Activated CD4-positive, alpha-beta memory T cell treated with anti-CD3 and anti-CD28 coated beads, Interleukin-2, amount 10 ng/mL, durations not matched to agents 7 days and 5 days (primary cell): ENCODE results near the gene VIPAS39. TPM values are rescaled to one million over a fixed set of nuclear protein-coding genes. Genes with fewer than 3 reads are reported as not detected.
A peak's percentile ranks its signal among the peaks of the same experiment; 100 is the strongest.

ENCODE experiments used
- CTCF ChIA-PET: fragments of 350-600 bp; sonication (Branson Sonifier 250); formaldehyde crosslinking; loops from one replicate; lab custom pipeline; 2021; ENCODE audit warnings: antibody characterized with exemption, inconsistent platforms; lab: Charles Lee
- POLR2A ChIA-PET: fragments of 350-600 bp; sonication (Branson Sonifier 250); formaldehyde crosslinking; loops from one replicate; lab custom pipeline; 2021; ENCODE audit warnings: antibody characterized with exemption; lab: Charles Lee
- DNase-seq: peaks from one replicate; pipeline ENCODE4 v3.0.0-alpha.2; 2020
- H3K27ac Mint-ChIP-seq: one replicate; pipeline ENCODE4 v1.8.0; 2021; ENCODE audit warnings: mild to moderate bottlenecking, mixed read lengths
- H3K27me3 Mint-ChIP-seq: one replicate; pipeline ENCODE4 v1.8.0; 2021; ENCODE audit warnings: mixed read lengths
- H3K36me3 Mint-ChIP-seq: one replicate; pipeline ENCODE4 v1.8.0; 2021; ENCODE audit warnings: low read depth, mixed read lengths
- H3K4me1 Mint-ChIP-seq: one replicate; pipeline ENCODE4 v1.8.0; 2021; ENCODE audit warnings: mixed read lengths
- H3K4me3 Mint-ChIP-seq: one replicate; pipeline ENCODE4 v1.8.0; 2021; ENCODE audit warnings: mild to moderate bottlenecking, mixed read lengths
- H3K9me3 Mint-ChIP-seq: one replicate; pipeline ENCODE4 v1.8.0; 2021; ENCODE audit warnings: mixed read lengths
- total RNA-seq, 2 experiments: library from RNA; stranded (reverse); gene quantifications; one replicate each; pipeline ENCODE4 v1.2.3, GENCODE V29; 2021

Gene VIPAS39
- total RNA-seq, 2 experiments from 2014 or later: 20.3 to 20.6 TPM

GRCh38 chr14:77485256-77485655, 27.9 kb upstream of the VIPAS39 start:
- no peaks in the 10 kb centered on the region for H3K9me3 Mint-ChIP-seq
- no peaks in the 10 kb centered on the region for H3K4me1 Mint-ChIP-seq
- ChIA-PET CTCF (no interaction called here), POLR2A (no interaction called here)
- DNase-seq: no peak
- no peaks in the 10 kb centered on the region for H3K27me3 Mint-ChIP-seq
- H3K36me3 Mint-ChIP-seq: no peaks in the 10 kb centered on the region
- no peak overlapping the region for H3K27ac Mint-ChIP-seq
- H3K4me3 Mint-ChIP-seq: no peak overlapping the region

- Mint-ChIP-seq H3K9me3 (no peaks in the 10 kb centered on the region), H3K4me1 (no peaks in the 10 kb centered on the region), H3K27me3 (no peaks in the 10 kb centered on the region), H3K36me3 (no peaks in the 10 kb centered on the region), H3K27ac (no peak overlapping the region), H3K4me3 (no peak overlapping the region)
- CTCF ChIA-PET: no interaction called here
- DNase-seq: no peak
- POLR2A ChIA-PET: no interaction called here
Measured at GRCh38 chr14:77482422-77482821, 25.0 kb upstream of the VIPAS39 start.

GRCh38 chr14:77478796-77479195, 21.4 kb upstream of the VIPAS39 start:
- H3K27me3 Mint-ChIP-seq: no peaks in the 10 kb centered on the region
- CTCF ChIA-PET: interaction anchor here (0.6 to 1.6 kb wide), 2 partner anchors 20 to 1424 kb away, joined by 3 to 4 read pairs; no protein-coding TSS in a partner anchor
- POLR2A ChIA-PET: no interaction called here
- no peak overlapping the region for H3K4me3 Mint-ChIP-seq
- no peaks in the 10 kb centered on the region for H3K4me1 Mint-ChIP-seq
- no peak for DNase-seq
- H3K9me3 Mint-ChIP-seq: no peaks in the 10 kb centered on the region
- no peak overlapping the region for H3K27ac Mint-ChIP-seq
- H3K36me3 Mint-ChIP-seq: no peaks in the 10 kb centered on the region

GRCh38 chr14:77478029-77478428, 20.6 kb upstream of the VIPAS39 start:
- Mint-ChIP-seq H3K4me1 (no peaks in the 10 kb centered on the region), H3K4me3 (no peak overlapping the region), H3K9me3 (no peaks in the 10 kb centered on the region), H3K36me3 (no peaks in the 10 kb centered on the region), H3K27ac (no peak overlapping the region), H3K27me3 (no peaks in the 10 kb centered on the region)
- DNase-seq: no peak
- POLR2A ChIA-PET: no interaction called here
- CTCF ChIA-PET: interaction anchor here (1.6 kb wide), 1 partner anchor 19 kb away, joined by 4 read pairs; no protein-coding TSS in a partner anchor

GRCh38 chr14:77475432-77476115, 18.2 kb upstream of the VIPAS39 start:
- Mint-ChIP-seq H3K27me3 (no peaks in the 10 kb centered on the region), H3K4me1 (no peaks in the 10 kb centered on the region), H3K4me3 (no peak overlapping the region), H3K36me3 (no peaks in the 10 kb centered on the region), H3K9me3 (no peaks in the 10 kb centered on the region), H3K27ac (no peak overlapping the region)
- ChIA-PET POLR2A (no interaction called here), CTCF (no interaction called here)
- no peak for DNase-seq

- CTCF ChIA-PET: no interaction called here
- Mint-ChIP-seq H3K4me1 (no peaks in the 10 kb centered on the region), H3K27ac (no peak overlapping the region), H3K36me3 (peaks cover 2% of the 10 kb centered on the region), H3K9me3 (no peaks in the 10 kb centered on the region), H3K27me3 (no peaks in the 10 kb centered on the region), H3K4me3 (no peak overlapping the region)
- no peak for DNase-seq
- POLR2A ChIA-PET: interaction anchor here (1.4 kb wide), 1 partner anchor 17 kb away, joined by 3 read pairs; the partner anchor contains the start of genes AHSA1 and VIPAS39
Measured at GRCh38 chr14:77474479-77475177, 17.2 kb upstream of the VIPAS39 start.

GRCh38 chr14:77473921-77474320, 16.5 kb upstream of the VIPAS39 start:
- Mint-ChIP-seq H3K27me3 (no peaks in the 10 kb centered on the region), H3K9me3 (no peaks in the 10 kb centered on the region), H3K36me3 (peaks cover 9% of the 10 kb centered on the region), H3K4me3 (no peak overlapping the region), H3K4me1 (no peaks in the 10 kb centered on the region), H3K27ac (no peak overlapping the region)
- POLR2A ChIA-PET: interaction anchor here (1.4 kb wide), 1 partner anchor 16 kb away, joined by 3 read pairs; the partner anchor contains the start of genes AHSA1 and VIPAS39
- CTCF ChIA-PET: no interaction called here
- DNase-seq: no peak

GRCh38 chr14:77470224-77470870, 12.9 kb upstream of the VIPAS39 start:
- POLR2A ChIA-PET: no interaction called here

GRCh38 chr14:77469539-77469938, 12.1 kb upstream of the VIPAS39 start:
- Mint-ChIP-seq H3K27me3 (no peaks in the 10 kb centered on the region), H3K4me3 (no peak overlapping the region), H3K36me3 (peaks cover 42% of the 10 kb centered on the region), H3K27ac (no peak overlapping the region), H3K4me1 (no peaks in the 10 kb centered on the region), H3K9me3 (no peaks in the 10 kb centered on the region)
- ChIA-PET CTCF (interaction anchor here (0.6 to 1.4 kb wide), 3 partner anchors 78 to 154 kb away, joined by 3 to 7 read pairs (median 4); no protein-coding TSS in a partner anchor), POLR2A (no interaction called here)
- no peak for DNase-seq

More at GRCh38 chr14:77470224-77470870, 12.9 kb upstream of the VIPAS39 start:
- H3K4me3 Mint-ChIP-seq: no peak overlapping the region
- H3K36me3 Mint-ChIP-seq: peaks cover 34% of the 10 kb centered on the region
- no peak for DNase-seq
- H3K27me3 Mint-ChIP-seq: no peaks in the 10 kb centered on the region
- no peaks in the 10 kb centered on the region for H3K4me1 Mint-ChIP-seq
- CTCF ChIA-PET: no interaction called here
- H3K27ac Mint-ChIP-seq: no peak overlapping the region
- no peaks in the 10 kb centered on the region for H3K9me3 Mint-ChIP-seq

GRCh38 chr14:77469067-77469505, 11.7 kb upstream of the VIPAS39 start:
- Mint-ChIP-seq H3K4me3 (no peak overlapping the region), H3K36me3 (peaks cover 45% of the 10 kb centered on the region), H3K9me3 (no peaks in the 10 kb centered on the region), H3K27me3 (no peaks in the 10 kb centered on the region), H3K27ac (no peak overlapping the region), H3K4me1 (no peaks in the 10 kb centered on the region)
- ChIA-PET CTCF (interaction anchor here (0.6 to 1.4 kb wide), 3 partner anchors 79 to 154 kb away, joined by 3 to 7 read pairs (median 4); no protein-coding TSS in a partner anchor), POLR2A (no interaction called here)
- DNase-seq: no peak

GRCh38 chr14:77467801-77468200, 10.4 kb upstream of the VIPAS39 start:
- H3K9me3 Mint-ChIP-seq: no peaks in the 10 kb centered on the region
- no peak overlapping the region for H3K27ac Mint-ChIP-seq
- peaks cover 50% of the 10 kb centered on the region for H3K36me3 Mint-ChIP-seq
- CTCF ChIA-PET: interaction anchor here (1.0 kb wide), 1 partner anchor 8 kb away, joined by 3 read pairs; no protein-coding TSS in a partner anchor
- no peaks in the 10 kb centered on the region for H3K27me3 Mint-ChIP-seq
- POLR2A ChIA-PET: interaction anchor here (1.7 kb wide), 1 partner anchor 9 kb away, joined by 5 read pairs; no protein-coding TSS in a partner anchor
- no peaks in the 10 kb centered on the region for H3K4me1 Mint-ChIP-seq
- DNase-seq: no peak
- H3K4me3 Mint-ChIP-seq: no peak overlapping the region

GRCh38 chr14:77459072-77459723, 1.8 kb upstream of the VIPAS39 start:
- CTCF ChIA-PET: interaction anchor here (0.7 to 2.9 kb wide), 27 partner anchors 9 to 386 kb away, joined by 3 to 22 read pairs (median 4); partner anchors contain the start of genes ALKBH1, GSTZ1, SAMD15 and SLIRP
- H3K9me3 Mint-ChIP-seq: no peaks in the 10 kb centered on the region
- DNase-seq: peak; percentile 73
- peaks cover 34% of the 10 kb centered on the region for H3K4me1 Mint-ChIP-seq
- H3K36me3 Mint-ChIP-seq: peaks cover 40% of the 10 kb centered on the region
- H3K27me3 Mint-ChIP-seq: no peaks in the 10 kb centered on the region
- peak overlapping the region; percentile 100 for H3K4me3 Mint-ChIP-seq
- H3K27ac Mint-ChIP-seq: peak overlapping the region; percentile 99
- POLR2A ChIA-PET: interaction anchor here (0.5 to 3.9 kb wide), 9 partner anchors 8 to 341 kb away, joined by 3 to 26 read pairs (median 6); partner anchors contain the start of genes ADCK1, ALKBH1, GSTZ1 and POMT2
